Skeletal muscle satellite cell (primary cell): Measurements from ENCODE around the gene MAGI1.

Source experiments
- H3K27me3 ChIP-seq: 2 replicates; pipeline ENCODE4 v1.7.0; 2013; ENCODE audit warnings: low read length; ENCODE audit not compliant: control insufficient read depth, insufficient read depth
- H3K36me3 ChIP-seq: 2 replicates; pipeline ENCODE4 v1.7.0; 2013; ENCODE audit warnings: mild to moderate bottlenecking, control low read depth, low read length; ENCODE audit not compliant: insufficient read depth
- H3K4me1 ChIP-seq: 2 replicates; pipeline ENCODE4 v1.7.0; 2013; ENCODE audit warnings: low read length; ENCODE audit not compliant: control insufficient read depth, insufficient read depth
- H3K4me2 ChIP-seq: 2 replicates; pipeline ENCODE4 v1.7.0; 2013; ENCODE audit warnings: mild to moderate bottlenecking, low read length
- H3K4me3 ChIP-seq: 2 replicates; pipeline ENCODE4 v1.7.0; 2013; ENCODE audit warnings: low read length
- H3K9ac ChIP-seq: 2 replicates; pipeline ENCODE4 v1.7.0; 2013; ENCODE audit warnings: mild to moderate bottlenecking, low read depth, low read length, moderate library complexity
- H3K9me3 ChIP-seq: replicated peaks from 2 replicates; pipeline ENCODE4 v1.7.0; 2013; ENCODE audit warnings: mild to moderate bottlenecking, control low read depth, low read length

The MAGI1 gene

DNA sequence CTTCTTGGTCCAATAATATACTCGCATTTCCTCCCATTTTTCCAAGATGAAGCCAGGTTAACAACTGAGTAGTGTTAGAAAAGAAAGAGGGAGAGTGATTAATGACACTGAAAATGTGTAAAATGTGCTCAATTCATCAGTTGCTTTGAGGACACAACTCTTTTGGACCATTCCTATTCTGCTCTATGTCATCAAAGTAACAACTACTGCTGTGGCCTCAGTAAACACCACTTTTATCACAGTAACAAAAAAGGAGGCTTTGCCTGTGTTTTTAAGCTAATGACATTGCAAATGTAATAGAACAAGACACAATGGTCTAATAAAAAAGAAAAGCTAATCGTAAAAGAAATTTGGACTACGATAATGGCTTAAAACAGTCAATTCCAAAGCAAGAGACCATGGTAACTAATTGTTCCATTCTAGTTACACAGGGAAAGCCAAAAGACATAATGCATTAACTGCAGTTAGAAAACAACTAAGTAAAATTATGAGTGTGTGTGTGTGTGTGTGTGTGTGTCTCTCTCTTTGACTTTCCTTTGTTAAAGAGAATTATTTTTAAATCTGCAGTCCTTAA, 221.1 kb downstream of the MAGI1 start:
- H3K4me2 ChIP-seq = no peak overlapping the region
- no peaks in the 10 kb centered on the region for H3K9me3 ChIP-seq
- no peaks in the 10 kb centered on the region for H3K36me3 ChIP-seq
- no peak overlapping the region for H3K4me3 ChIP-seq
- no peaks in the 10 kb centered on the region for H3K27me3 ChIP-seq
- H3K9ac ChIP-seq = no peak overlapping the region
- H3K4me1 ChIP-seq = peaks cover 12% of the 10 kb centered on the region

- H3K9ac ChIP-seq = no peak overlapping the region
- no peaks in the 10 kb centered on the region for H3K9me3 ChIP-seq
- no peak overlapping the region for H3K4me3 ChIP-seq
- H3K36me3 ChIP-seq = no peaks in the 10 kb centered on the region
- H3K4me2 ChIP-seq = no peak overlapping the region
- H3K27me3 ChIP-seq = no peaks in the 10 kb centered on the region
- peaks cover 23% of the 10 kb centered on the region for H3K4me1 ChIP-seq
These were observed 222.5 kb downstream of the MAGI1 start for GRCh38 chr3:65816208-65816607.

- Histone ChIP-seq H3K9me3 (no peaks in the 10 kb centered on the region), H3K27me3 (no peaks in the 10 kb centered on the region), H3K9ac (no peak overlapping the region), H3K4me2 (peak overlapping the region; percentile 46), H3K4me3 (no peak overlapping the region), H3K4me1 (peaks cover 24% of the 10 kb centered on the region), H3K36me3 (no peaks in the 10 kb centered on the region)
These were observed 223.7 kb downstream of the MAGI1 start for GRCh38 chr3:65814845-65815578.

DNA sequence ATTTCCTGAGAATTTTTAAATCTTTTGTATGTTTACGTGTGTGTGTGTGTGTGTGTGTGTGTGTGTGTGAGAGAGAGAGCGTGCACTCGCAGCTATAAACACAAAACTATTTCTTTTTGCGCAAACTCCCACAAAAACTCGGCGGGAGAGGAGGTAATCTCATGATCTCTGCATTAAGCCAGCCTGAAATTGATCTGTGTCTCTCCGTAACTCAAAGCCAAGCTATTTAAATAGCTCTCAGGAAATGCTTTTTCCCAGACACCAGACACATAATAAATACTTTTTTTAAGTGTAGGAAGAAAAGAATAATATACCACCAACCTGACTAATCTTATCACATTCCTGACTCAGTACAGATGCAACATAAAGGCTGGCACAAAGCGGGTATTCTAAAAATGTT, 226.8 kb downstream of the MAGI1 start:
- Histone ChIP-seq H3K9ac (no peak overlapping the region), H3K4me3 (no peak overlapping the region), H3K27me3 (no peaks in the 10 kb centered on the region), H3K4me1 (peaks cover 24% of the 10 kb centered on the region), H3K4me2 (no peak overlapping the region), H3K9me3 (no peaks in the 10 kb centered on the region), H3K36me3 (no peaks in the 10 kb centered on the region)

- H3K36me3 ChIP-seq = no peaks in the 10 kb centered on the region
These were observed 227.5 kb downstream of the MAGI1 start for GRCh38 chr3:65811086-65811761.

DNA sequence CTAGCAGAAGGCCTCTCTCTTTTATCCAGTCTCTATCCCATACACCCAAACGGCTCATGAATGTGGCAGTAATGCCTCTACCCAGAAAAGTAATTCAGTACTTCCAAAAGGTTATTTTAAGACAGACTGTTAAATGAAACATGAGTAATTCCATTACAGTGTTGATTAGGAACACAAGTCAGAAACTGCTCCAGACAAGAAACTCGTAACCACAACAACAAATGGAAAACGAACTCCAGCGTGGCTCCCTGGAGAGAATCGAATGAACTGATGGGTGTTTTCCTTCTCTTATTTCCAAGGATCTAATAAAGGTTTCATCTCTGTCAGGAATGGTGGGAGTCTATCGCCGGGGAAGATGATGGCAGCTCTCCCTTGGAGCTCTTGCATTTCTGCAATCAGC, 228.4 kb downstream of the MAGI1 start:
- Histone ChIP-seq H3K9me3 (no peaks in the 10 kb centered on the region), H3K9ac (no peak overlapping the region), H3K36me3 (no peaks in the 10 kb centered on the region), H3K4me3 (no peak overlapping the region), H3K4me1 (peaks cover 23% of the 10 kb centered on the region), H3K4me2 (no peak overlapping the region), H3K27me3 (no peaks in the 10 kb centered on the region)

More at GRCh38 chr3:65811086-65811761, 227.5 kb downstream of the MAGI1 start:
- H3K27me3 ChIP-seq = no peaks in the 10 kb centered on the region
- no peaks in the 10 kb centered on the region for H3K9me3 ChIP-seq
- no peak overlapping the region for H3K9ac ChIP-seq
- no peak overlapping the region for H3K4me3 ChIP-seq
- peaks cover 24% of the 10 kb centered on the region for H3K4me1 ChIP-seq
- no peak overlapping the region for H3K4me2 ChIP-seq

DNA sequence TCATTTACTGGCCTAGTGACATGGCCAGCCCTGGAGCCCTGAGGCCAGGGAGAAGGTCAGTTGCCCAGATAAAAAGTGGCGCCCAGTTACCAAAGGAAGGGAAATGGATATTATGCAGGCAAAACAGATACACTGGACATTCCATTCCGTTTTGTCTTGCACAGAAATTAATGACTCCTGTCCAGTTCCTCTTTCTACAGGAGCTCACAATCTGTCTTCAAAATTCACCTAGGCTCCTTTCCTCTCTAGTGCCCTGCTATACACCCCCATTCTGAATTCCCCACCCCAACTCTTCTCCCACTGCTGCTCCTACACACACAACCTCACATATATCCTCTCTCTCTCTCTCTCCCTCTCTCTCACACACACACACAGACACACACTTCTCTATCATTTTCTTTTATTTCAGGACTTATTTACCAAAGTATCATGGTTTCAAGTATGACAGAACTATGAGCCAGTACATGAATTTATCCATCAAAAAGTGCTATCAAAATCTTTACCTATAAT, 229.0 kb downstream of the MAGI1 start:
- Histone ChIP-seq H3K9ac (no peak overlapping the region), H3K4me1 (peaks cover 18% of the 10 kb centered on the region), H3K36me3 (no peaks in the 10 kb centered on the region), H3K27me3 (no peaks in the 10 kb centered on the region), H3K4me3 (no peak overlapping the region), H3K4me2 (no peak overlapping the region), H3K9me3 (no peaks in the 10 kb centered on the region)

GRCh38 chr3:65808824-65809223, 229.9 kb downstream of the MAGI1 start:
- no peaks in the 10 kb centered on the region for H3K27me3 ChIP-seq
- no peaks in the 10 kb centered on the region for H3K36me3 ChIP-seq

DNA sequence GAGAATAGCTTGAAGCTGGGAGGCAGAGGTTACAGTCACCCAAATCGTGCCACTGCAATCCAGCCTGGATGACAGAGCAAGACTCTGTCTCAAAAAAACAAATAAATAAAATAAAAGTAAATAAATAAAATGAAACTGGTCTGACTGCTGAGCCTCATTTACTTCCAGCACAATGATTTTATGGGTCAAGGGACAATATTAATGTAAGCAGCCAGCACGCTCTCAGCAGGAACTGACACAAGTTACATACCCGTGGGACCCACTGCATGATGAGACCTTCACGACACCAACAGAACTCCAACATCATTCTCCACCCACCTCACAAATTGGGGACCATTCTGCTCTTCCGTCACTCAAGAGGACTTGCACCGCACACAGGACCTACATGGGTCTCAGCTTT, 230.3 kb downstream of the MAGI1 start:
- no peak overlapping the region for H3K4me3 ChIP-seq
- no peak overlapping the region for H3K4me2 ChIP-seq
- H3K27me3 ChIP-seq = no peaks in the 10 kb centered on the region
- no peaks in the 10 kb centered on the region for H3K36me3 ChIP-seq
- H3K9ac ChIP-seq = no peak overlapping the region
- H3K4me1 ChIP-seq = peaks cover 11% of the 10 kb centered on the region
- H3K9me3 ChIP-seq = no peaks in the 10 kb centered on the region

More at GRCh38 chr3:65808824-65809223, 229.9 kb downstream of the MAGI1 start:
- Histone ChIP-seq H3K4me2 (no peak overlapping the region), H3K9ac (no peak overlapping the region), H3K9me3 (no peaks in the 10 kb centered on the region), H3K4me1 (peaks cover 11% of the 10 kb centered on the region), H3K4me3 (no peak overlapping the region)

GRCh38 chr3:65807225-65807624, 231.5 kb downstream of the MAGI1 start:
- no peaks in the 10 kb centered on the region for H3K27me3 ChIP-seq
- H3K36me3 ChIP-seq = no peaks in the 10 kb centered on the region
- H3K9ac ChIP-seq = no peak overlapping the region
- peaks cover 11% of the 10 kb centered on the region for H3K4me1 ChIP-seq
- no peaks in the 10 kb centered on the region for H3K9me3 ChIP-seq
- H3K4me3 ChIP-seq = no peak overlapping the region
- no peak overlapping the region for H3K4me2 ChIP-seq

GRCh38 chr3:65806600-65806999, 232.1 kb downstream of the MAGI1 start:
- Histone ChIP-seq H3K9ac (no peak overlapping the region), H3K9me3 (no peaks in the 10 kb centered on the region), H3K4me3 (no peak overlapping the region), H3K4me2 (no peak overlapping the region), H3K4me1 (peaks cover 5% of the 10 kb centered on the region), H3K36me3 (no peaks in the 10 kb centered on the region), H3K27me3 (no peaks in the 10 kb centered on the region)
